ENCODE measurements around the gene RNH1.

DNA sequence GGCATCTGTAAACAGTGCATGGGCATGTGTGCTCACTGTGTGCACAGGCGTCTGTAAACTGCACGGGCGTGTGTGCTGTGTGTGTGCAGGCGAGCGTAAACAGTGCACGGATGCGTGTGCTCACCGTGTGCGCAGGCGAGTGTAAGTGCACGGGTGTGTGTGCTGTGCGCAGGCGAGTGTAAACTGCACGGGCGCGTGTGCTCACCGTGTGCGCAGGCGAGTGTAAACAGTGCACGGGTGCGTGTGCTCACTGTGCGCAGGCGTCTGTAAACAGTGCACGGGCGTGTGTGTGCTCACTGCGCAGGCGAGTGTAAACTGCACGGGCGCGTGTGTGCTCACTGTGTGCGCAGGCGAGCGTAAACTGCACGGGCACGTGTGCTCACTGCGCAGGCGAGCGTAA is 22.4 kb downstream of the RNH1 start:
- TF ChIP-seq, protein P1, sequence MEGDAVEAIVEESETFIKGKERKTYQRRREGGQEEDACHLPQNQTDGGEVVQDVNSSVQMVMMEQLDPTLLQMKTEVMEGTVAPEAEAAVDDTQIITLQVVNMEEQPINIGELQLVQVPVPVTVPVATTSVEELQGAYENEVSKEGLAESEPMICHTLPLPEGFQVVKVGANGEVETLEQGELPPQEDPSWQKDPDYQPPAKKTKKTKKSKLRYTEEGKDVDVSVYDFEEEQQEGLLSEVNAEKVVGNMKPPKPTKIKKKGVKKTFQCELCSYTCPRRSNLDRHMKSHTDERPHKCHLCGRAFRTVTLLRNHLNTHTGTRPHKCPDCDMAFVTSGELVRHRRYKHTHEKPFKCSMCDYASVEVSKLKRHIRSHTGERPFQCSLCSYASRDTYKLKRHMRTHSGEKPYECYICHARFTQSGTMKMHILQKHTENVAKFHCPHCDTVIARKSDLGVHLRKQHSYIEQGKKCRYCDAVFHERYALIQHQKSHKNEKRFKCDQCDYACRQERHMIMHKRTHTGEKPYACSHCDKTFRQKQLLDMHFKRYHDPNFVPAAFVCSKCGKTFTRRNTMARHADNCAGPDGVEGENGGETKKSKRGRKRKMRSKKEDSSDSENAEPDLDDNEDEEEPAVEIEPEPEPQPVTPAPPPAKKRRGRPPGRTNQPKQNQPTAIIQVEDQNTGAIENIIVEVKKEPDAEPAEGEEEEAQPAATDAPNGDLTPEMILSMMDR (IDR thresholded peaks at IDR 0.05) = no peak
- no peak for TF ChIP-seq POLR2A (IDR thresholded peaks at IDR 0.05)
